NCI-H187 (cell line): ENCODE measurements around the gene MINK1.
A peak's percentile ranks its signal among the peaks of the same experiment; 100 is the strongest.

ENCODE experiments used
- DNase-seq, 2 experiments: peaks; one replicate each; lab custom pipeline; 2025; lab: John Stamatoyannopoulos, UW

Gene MINK1

DNA sequence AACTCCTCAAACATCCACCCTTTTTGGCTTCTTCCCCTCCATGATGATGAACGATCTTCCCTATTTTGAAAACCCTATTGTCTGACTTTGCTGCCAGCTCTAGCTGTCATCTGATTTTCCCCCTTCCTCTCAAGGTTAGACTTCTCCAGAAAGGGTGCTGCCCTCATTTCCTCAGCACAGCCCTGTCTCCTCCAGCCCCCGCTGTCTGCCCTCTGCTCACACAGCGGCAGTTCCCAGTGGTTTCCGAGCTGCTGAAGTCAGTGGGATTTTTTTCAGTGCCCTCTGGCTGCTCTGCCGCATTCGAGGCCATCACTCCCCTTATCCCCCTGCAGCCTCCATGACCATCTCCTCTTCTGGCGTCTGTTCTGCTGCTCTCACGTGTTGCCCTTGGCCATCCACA, 39.6 kb downstream of the MINK1 start:
- DNase-seq, result no peak

DNA sequence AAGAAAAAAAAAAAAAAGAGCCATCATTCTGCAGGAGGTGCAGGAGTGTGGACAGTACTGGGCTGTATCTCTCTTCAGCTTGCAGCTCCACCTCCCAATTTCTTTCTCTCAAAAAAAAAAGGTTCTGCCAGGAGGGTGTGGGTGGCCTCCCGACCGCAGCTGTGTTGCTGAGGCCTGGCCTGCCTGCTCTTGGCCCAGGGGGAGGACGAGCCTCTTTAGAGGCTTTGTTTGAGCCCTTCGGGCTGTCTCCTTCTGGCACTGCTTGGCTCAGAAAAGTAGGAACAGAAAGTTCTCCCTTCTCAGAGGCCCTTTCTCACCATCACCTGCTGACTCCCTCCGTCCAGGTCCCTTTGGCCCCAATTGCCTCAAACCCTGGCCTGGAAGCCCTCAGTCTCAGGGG, 43.9 kb downstream of the MINK1 start:
- DNase-seq, result no peak

DNA sequence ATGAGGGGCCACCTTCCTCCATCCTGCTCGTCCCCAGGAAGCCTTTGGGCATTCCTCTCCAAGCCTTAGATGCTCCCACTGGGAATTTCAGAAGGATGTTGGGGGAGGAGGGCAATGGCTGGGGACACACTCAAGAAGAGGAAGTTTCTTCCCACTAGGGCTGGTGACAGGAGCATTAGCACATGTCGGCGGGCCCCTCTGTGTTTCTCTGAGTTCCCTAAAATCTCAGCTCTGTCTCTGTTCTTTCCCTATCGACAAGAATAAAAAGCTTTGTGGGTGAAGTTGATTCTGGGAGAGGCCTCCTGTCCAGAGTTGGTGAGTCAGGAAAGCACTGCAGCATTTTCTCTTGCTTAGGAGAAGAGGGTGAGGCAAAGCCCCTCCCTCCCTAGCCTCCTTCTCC, 46.5 kb downstream of the MINK1 start:
- no peak for DNase-seq

DNA sequence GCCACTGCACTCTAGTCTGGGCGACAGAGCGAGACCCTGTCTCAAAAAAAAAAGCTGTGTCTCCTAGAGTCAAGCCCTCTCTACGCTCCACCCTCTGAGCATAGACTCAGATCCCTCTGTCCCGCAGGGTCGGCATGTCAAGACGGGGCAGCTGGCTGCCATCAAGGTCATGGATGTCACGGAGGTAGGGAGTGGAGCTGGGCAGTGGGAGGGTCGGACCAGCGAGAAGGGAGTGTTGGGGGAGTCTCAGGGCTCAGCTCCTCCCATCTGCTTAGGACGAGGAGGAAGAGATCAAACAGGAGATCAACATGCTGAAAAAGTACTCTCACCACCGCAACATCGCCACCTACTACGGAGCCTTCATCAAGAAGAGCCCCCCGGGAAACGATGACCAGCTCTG, 47.7 kb downstream of the MINK1 start:
- DNase-seq, result no peak

DNA sequence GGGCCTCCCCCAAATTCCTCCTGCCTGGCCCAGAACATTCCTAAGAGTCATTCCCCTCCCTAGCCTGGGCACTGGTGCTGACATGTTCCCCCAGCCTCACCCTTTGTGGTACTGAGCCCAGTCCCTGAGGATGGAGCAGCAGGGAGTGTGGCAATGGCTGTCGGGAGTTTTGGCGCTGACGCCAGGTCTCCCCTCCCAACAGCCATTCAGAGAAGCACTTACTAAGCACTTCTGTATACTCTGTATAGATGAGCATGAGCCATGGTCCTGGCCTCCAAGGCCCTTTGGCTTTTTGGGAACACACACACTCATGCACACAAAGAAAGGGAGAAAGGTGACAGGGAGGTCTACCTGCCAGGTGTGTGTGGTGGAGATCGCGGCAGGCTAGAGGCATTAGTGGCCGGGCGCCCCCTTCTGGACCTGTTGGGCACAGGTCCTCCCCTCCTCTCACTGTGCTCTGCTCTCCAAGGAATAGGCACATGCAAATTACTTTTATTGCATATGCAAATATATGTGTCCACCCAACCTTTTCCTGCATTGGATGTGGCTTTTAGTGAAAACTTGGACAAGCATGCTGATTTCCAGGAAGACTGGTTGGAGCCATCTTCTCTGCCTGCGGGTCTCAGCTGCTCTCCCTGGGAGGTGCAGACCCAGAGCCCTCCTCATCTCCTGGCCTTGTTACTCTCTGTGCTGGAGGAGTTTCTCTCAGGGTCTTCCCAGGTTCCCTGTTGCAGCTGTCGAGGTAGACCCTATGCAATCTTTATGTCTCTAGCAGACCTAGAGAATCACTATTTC, 48.8 kb downstream of the MINK1 start:
- peak; percentile 17 to 33 for DNase-seq

DNA sequence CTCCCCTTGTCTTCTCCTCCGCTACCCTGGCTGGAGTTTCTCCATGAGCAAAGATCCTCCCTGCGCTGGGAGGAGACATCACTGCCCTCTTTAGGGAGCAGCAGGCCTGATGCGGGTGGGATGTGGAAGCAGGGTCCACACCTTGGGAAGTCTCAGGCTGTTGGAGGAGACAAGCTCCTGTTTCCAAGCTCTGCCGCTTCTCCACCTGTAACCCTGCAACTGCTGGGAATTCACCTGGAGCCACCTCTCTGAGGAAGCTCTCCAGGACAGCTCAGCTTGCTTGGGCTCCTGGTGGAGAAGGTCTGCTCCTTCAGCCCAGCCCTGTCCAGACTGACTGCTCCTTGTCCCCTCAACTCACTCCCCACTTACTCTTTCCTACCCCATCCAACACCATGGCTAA, 51.3 kb downstream of the MINK1 start:
- no peak for DNase-seq

DNA sequence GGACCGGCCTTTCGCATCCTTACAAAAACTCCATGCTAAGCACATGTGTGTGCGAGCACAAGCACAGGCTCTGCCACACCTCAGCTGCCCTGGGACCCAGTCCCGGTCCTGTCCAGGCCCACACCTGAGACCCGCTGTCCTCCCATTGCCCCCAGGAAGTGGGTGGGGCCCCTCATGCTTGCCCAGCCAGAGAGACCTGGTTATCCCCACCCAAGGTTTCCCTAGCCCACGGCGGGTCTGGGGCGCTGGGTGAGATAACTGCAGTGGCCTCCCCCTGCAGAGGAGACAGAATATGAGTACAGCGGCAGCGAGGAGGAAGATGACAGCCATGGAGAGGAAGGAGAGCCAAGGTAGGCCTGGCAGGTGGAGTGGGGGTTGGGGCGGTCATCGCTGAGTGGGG, 53.7 kb downstream of the MINK1 start:
- no peak for DNase-seq

DNA sequence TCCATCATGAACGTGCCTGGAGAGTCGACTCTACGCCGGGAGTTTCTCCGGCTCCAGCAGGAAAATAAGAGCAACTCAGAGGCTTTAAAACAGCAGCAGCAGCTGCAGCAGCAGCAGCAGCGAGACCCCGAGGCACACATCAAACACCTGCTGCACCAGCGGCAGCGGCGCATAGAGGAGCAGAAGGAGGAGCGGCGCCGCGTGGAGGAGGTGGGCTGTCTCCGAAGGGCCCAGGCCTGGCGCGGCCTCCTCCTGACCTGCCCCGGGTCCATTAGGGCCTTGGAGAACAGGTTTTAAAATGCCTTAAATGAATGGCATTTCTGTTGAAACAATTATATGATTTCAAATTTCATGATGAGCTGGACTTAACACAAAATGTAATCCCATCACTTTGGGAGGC, 54.4 kb downstream of the MINK1 start:
- DNase-seq, result no peak

DNA sequence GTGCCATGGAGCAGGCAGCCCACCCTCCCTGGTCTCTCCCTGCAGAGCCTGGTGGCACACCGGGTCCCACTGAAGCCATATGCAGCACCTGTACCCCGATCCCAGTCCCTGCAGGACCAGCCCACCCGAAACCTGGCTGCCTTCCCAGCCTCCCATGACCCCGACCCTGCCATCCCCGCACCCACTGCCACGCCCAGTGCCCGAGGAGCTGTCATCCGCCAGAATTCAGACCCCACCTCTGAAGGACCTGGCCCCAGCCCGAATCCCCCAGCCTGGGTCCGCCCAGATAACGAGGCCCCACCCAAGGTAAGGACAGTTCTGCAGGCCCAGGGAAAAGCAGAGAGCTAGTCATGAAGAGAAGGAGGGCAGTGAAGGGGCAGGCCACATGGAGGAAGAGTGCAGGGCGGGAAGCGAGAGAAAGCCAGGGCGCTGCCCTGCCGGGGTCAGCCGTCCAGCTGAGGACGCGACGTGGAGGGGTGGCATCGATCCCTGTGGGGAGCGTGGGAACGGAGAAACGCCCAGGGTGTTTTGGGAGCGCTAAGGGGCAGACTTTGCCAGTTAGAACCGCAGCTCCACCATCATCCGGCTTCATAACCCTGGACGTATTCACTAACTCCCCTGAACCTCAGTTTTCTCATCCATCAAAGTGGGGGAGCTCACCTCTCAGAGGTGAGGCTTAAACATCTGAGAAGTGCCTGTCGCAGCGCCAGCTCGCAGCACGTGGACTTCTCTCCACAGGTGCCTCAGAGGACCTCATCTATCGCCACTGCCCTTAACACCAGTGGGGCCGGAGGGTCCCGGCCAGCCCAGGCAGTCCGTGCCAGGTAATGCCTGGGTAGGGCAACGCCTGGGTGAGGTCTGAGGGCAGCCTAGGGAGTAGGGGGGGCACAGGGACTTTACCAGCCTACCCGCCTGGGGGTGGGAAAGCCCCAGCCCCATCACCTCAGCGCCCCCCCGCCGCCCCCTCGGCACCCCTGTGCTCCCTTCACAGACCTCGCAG, 58.6 kb downstream of the MINK1 start:
- DNase-seq, result no peak

DNA sequence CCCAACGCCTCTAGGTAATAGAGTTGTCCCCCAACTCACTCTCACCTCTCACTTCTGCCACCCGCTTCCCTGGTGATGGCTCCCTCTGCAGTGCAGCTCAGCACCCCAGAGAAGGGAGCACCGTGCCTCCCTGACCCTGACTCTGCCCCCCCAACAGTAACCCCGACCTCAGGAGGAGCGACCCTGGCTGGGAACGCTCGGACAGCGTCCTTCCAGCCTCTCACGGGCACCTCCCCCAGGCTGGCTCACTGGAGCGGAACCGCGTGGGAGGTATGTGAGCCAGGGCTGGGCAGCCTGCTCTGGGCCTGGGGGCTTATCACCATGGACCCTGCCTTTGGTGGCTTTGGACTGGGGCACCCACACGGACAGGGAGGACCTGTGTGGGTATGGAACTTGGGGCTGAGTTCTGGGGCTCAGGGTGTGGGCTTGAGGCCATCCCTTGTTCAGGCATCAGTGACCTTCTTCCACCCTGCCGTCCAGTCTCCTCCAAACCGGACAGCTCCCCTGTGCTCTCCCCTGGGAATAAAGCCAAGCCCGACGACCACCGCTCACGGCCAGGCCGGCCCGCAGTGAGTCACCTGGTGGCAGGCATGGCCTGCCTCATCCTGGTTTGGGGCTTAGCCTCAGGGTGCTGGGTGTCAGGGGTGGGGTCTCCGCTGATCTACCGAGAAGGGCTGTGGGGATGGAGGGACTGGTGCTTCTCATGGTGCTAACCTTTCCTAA, 59.5 kb downstream of the MINK1 start:
- no peak for DNase-seq

DNA sequence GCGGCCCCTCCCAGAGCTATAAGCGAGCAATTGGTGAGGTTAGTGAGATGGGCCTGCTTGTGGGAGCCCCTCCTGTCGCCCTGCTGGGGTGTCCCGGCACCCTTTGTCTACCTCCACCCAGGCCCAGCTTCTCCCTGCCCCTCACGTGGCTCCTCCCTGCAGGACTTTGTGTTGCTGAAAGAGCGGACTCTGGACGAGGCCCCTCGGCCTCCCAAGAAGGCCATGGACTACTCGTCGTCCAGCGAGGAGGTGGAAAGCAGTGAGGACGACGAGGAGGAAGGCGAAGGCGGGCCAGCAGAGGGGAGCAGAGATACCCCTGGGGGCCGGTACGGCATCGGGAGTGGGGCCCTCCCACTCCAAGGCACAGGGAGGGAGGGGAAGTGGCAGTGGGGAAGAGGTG, 60.1 kb downstream of the MINK1 start:
- no peak for DNase-seq

DNA sequence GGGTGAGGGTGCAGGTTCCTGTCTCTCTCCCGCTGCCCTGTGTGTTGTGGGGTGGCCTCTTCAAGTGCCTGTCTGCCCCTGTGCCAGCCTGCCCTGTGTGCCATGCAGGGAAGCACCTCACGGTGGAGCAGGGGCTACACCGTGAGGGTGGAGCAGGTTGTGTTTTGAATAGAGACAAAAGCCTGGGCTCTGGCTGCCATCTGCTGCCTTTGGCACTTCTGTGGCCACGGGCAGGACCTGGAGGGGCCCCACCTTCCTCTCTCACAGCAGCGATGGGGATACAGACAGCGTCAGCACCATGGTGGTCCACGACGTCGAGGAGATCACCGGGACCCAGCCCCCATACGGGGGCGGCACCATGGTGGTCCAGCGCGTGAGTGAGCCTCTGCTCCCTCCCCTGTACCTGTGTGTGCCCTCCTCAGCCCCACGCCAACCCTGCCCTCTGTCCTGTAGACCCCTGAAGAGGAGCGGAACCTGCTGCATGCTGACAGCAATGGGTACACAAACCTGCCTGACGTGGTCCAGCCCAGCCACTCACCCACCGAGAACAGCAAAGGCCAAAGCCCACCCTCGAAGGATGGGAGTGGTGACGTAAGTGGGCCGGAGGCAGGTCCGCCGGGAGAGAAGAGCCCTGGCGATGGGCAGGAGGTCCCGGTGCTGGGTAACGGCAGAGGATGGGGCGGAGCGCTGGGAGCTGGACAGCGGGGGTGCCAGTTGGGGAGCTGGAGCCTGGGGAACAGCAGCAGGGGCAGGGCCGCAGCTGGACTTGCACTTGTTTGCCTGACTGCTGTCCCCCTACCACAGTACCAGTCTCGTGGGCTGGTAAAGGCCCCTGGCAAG, 60.8 kb downstream of the MINK1 start:
- DNase-seq, result no peak

DNA sequence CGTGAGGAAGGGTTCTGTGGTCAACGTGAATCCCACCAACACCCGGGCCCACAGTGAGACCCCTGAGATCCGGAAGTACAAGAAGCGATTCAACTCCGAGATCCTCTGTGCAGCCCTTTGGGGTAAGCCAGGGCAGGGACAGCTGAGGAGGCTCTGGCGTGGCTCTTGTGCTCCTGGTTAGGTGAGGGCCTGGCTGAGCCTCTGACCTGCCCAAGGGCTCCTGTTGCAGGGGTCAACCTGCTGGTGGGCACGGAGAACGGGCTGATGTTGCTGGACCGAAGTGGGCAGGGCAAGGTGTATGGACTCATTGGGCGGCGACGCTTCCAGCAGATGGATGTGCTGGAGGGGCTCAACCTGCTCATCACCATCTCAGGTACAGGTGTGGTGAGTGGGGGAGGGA, 62.0 kb downstream of the MINK1 start:
- DNase-seq, result no peak

DNA sequence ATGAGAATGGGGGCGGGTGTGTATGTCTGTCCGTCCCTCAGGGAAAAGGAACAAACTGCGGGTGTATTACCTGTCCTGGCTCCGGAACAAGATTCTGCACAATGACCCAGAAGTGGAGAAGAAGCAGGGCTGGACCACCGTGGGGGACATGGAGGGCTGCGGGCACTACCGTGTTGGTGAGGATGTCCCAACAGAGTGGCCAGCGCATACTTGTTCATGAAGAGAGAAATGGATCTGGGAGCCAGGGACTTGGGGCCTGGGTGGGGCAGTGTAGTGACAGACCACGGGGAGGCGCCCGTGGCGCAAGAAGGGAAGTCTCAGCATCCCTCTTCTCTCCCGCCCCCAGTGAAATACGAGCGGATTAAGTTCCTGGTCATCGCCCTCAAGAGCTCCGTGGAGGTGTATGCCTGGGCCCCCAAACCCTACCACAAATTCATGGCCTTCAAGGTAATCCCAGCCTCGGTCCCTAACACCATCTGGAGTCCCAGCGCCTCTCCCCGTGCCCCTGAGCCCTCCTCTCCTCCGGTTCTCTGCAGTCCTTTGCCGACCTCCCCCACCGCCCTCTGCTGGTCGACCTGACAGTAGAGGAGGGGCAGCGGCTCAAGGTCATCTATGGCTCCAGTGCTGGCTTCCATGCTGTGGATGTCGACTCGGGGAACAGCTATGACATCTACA, 62.7 kb downstream of the MINK1 start:
- no peak for DNase-seq

DNA sequence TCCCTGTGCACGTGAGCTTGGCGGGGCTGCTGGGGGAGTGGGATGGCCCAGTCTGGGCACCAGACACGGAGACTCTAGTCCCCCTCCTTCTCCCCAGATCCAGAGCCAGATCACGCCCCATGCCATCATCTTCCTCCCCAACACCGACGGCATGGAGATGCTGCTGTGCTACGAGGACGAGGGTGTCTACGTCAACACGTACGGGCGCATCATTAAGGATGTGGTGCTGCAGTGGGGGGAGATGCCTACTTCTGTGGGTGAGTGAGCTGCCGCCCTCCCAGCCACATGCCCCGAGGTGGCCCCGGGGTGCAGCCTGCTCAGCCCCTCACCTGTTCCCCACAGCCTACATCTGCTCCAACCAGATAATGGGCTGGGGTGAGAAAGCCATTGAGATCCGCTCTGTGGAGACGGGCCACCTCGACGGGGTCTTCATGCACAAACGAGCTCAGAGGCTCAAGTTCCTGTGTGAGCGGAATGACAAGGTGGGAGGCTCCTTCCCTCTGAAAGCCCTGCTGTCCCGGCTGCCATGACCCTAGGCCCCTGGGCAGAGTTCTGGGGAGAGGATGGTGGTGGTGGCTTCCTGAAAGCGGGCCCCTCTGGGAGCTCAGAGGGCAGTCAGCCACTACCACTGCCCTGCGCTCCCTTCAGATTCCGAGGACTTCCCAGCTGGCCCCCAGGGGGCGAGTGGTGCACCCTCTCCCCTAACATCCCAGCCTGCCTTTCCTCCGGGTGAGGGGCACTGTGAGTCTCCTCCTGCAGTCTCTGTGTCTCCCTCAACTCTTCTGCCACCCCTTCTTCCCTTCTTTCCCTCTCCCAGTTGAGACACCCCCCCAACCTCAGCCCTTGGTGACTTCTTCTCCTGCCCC, 63.4 kb downstream of the MINK1 start:
- no peak for DNase-seq

DNA sequence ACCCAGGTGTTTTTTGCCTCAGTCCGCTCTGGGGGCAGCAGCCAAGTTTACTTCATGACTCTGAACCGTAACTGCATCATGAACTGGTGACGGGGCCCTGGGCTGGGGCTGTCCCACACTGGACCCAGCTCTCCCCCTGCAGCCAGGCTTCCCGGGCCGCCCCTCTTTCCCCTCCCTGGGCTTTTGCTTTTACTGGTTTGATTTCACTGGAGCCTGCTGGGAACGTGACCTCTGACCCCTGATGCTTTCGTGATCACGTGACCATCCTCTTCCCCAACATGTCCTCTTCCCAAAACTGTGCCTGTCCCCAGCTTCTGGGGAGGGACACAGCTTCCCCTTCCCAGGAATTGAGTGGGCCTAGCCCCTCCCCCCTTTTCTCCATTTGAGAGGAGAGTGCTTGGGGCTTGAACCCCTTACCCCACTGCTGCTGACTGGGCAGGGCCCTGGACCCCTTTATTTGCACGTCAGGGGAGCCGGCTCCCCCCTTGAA, 64.1 kb downstream of the MINK1 start:
- no peak for DNase-seq

DNA sequence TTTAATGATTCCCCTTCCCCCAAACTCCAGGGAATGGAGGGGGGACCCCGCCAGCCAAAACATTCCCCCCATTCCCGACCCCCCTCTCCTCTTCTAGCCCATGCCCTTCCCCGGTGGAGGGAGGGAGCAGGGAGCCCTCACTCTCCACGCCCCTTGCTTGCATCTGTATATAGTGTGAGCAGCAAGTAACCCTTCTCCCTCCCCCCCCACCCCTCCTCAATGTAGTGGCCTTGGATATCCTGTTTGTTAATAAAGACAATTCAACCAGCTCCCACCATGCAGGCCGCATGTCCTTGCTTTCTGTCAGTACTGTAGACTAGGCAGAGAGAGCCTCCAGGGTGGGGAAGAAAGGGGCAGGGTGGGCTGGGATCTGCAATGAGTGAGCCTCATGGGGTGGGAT, 64.6 kb downstream of the MINK1 start:
- no peak for DNase-seq

DNA sequence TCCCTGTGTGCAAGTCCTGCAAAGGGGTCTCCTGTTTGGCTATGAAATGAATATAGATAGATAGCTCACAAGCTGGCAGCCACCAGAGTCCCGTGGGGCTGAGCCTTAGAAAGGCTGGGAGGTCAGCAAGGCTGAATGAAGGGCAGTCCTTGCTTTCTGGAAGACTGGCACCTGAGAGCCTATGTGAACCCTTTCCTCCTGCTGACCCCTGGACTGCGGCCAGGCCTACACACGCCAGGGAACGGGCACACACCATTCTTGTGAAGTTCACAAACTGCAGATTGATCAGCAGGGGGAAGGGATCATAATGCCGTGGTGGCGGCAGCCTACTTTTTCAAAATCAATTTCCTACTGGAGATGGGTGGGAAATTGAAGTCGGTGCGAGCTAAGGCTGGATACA, 65.2 kb downstream of the MINK1 start:
- no peak for DNase-seq

DNA sequence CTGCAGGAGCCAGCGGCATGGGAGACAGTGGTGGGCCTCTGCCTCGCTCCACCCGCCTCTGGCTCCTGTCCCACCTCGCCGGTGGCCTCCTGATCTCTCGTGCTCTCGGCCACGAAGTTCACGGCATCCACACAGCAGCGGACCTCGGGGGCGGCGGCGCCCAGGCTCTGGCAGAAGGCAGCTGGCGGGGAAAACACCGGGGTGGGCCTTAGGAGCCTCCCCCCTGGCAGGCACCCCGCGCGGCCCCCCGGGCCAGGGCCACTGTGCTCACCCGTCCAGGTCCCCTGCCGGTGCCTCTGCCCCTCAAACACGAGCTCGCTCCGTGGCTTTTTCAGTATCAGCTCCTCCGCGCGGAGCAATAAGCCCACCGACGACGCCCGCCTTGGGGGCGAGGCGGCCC, 65.8 kb downstream of the MINK1 start:
- no peak for DNase-seq
